ENCODE measurements around the gene LAGE3. TPM values are rescaled to one million over a fixed set of nuclear protein-coding genes. Genes with fewer than 3 reads are reported as not detected.

Gene LAGE3
- total and polyA plus RNA-seq, 2 donors from 2014 or later = 10.0 to 29.0 TPM

DNA sequence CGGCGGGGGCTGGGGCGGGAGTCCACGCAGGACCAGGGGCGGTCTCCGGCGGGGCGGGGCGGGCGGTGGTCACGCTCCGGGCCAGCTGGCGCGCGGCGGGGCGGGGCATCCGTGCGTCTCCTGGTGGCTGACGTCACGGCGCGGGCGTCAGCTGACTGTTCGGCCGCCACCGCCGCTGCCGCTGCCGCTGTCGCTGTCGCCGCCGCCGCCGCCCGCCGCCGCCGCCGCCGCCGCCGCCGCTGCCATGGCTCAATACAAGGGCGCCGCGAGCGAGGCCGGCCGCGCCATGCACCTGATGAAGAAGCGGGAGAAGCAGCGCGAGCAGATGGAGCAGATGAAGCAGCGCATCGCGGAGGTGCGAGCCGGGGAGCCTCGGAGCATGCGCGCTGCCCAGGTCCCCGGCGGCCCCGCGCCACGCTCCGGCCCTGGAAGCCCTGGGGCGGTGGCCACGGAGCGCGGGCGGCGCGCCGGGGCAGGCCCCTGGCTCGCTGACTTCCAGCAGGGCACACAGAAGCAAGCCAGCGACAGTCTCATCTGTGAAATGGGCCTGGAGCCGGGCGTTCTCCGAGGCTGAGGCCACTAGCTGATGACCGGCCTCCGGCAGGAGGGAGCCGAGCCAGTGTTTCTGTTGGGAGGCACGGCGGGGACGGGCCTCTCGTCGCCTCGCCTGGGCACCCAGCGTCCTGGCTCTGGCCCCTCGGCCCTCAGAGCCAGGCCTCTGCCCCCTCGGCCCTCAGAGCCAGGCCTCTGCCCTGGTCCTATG is 34.9 kb downstream of the LAGE3 start, which contains the start of gene FAM50A:
FAM50A (plus strand) TSS at position 150 of the 763 bp plus-strand sequence; CDS start at position 245, 95 bp downstream.
- peak within 1 kb of the TSS; percentile 53 to 86 for H3K27ac ChIP-seq (ENCODE audit: low read depth in 2 of 2, low read length in 2 of 2)
- H3K9me3 ChIP-seq (ENCODE audit: control insufficient read depth in 2 of 3, insufficient read depth in 1 of 3, low read length in 3 of 3) = no peaks in the 10 kb centered on the region
- intact Hi-C loops (cut with DNase I) = no loop called here
- peak within 1 kb of the TSS in 2 of 3 donors; percentile 48 to 55 for H3K4me3 ChIP-seq (ENCODE audit: low read length in 3 of 3)
- no peaks in the 10 kb centered on the region for H3K27me3 ChIP-seq (ENCODE audit: control insufficient read depth, insufficient read depth, low read length)
- H3K36me3 ChIP-seq (ENCODE audit: control insufficient read depth in 2 of 3, insufficient read depth in 3 of 3, low read length in 3 of 3) = peaks cover 0 to 12% (median 7%) of the 10 kb centered on the region in 3 donors
- FAIRE-seq (no peak), DNase-seq (peak; percentile 66 to 92 (median 80))
- peaks cover 0 to 10% (median 0%) of the 10 kb centered on the region in 3 donors for H3K4me1 ChIP-seq (ENCODE audit: control insufficient read depth in 2 of 3, insufficient read depth in 2 of 3, low read depth in 1 of 3, low read length in 3 of 3)
- TF ChIP-seq, protein P1, sequence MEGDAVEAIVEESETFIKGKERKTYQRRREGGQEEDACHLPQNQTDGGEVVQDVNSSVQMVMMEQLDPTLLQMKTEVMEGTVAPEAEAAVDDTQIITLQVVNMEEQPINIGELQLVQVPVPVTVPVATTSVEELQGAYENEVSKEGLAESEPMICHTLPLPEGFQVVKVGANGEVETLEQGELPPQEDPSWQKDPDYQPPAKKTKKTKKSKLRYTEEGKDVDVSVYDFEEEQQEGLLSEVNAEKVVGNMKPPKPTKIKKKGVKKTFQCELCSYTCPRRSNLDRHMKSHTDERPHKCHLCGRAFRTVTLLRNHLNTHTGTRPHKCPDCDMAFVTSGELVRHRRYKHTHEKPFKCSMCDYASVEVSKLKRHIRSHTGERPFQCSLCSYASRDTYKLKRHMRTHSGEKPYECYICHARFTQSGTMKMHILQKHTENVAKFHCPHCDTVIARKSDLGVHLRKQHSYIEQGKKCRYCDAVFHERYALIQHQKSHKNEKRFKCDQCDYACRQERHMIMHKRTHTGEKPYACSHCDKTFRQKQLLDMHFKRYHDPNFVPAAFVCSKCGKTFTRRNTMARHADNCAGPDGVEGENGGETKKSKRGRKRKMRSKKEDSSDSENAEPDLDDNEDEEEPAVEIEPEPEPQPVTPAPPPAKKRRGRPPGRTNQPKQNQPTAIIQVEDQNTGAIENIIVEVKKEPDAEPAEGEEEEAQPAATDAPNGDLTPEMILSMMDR (IDR thresholded peaks at IDR 0.05; ENCODE audit: borderline replicate concordance, extremely low read depth, insufficient read depth) = no peak
- peak within 1 kb of the TSS in 2 of 3 donors; percentile 48 to 55 for H3K9ac ChIP-seq (ENCODE audit: low read length in 3 of 3)

DNA sequence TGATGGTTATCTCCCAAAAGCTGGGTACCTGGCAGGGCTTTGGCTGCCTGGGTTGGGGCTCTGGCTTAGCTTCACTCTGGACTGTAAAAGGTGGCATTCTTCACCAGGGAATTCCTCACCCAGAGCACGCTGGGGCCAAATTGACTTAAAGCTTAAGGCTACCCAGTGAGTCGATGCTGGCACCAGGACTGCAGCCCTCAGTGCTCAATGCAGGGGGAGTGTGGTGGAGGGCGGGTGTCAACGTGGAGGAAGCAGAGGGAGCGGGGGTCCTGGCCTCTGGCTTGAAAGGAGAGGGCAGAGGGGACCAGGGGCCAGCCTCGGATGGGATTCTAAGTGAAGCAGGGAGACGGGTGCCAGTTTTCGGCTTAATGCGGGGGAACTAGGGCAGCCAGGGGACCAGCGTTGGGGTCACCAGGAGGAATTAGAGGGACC is 35.6 kb downstream of the LAGE3 start:
- Histone ChIP-seq H3K27me3 (ENCODE audit: control insufficient read depth, insufficient read depth, low read length) (no peaks in the 10 kb centered on the region), H3K4me3 (ENCODE audit: low read length in 3 of 3) (peak overlapping the region in 1 of 3 donors; percentile 25), H3K27ac (ENCODE audit: low read depth in 2 of 2, low read length in 2 of 2) (peak overlapping the region; percentile 53 to 86), H3K9me3 (ENCODE audit: control insufficient read depth in 2 of 3, insufficient read depth in 1 of 3, low read length in 3 of 3) (no peaks in the 10 kb centered on the region), H3K9ac (ENCODE audit: low read length in 3 of 3) (peak overlapping the region in 2 of 3 donors; percentile 16 to 51), H3K4me1 (ENCODE audit: control insufficient read depth in 2 of 3, insufficient read depth in 2 of 3, low read depth in 1 of 3, low read length in 3 of 3) (peaks cover 0 to 13% (median 0%) of the 10 kb centered on the region in 3 donors), H3K36me3 (ENCODE audit: control insufficient read depth in 2 of 3, insufficient read depth in 3 of 3, low read length in 3 of 3) (peaks cover 0 to 7% (median 4%) of the 10 kb centered on the region in 3 donors)
- FAIRE-seq (no peak), DNase-seq (peak in 3 of 5 donors; percentile 16 to 65 (median 53))
- TF ChIP-seq, protein P1 (IDR thresholded peaks at IDR 0.05; ENCODE audit: borderline replicate concordance, extremely low read depth, insufficient read depth) = no peak
- intact Hi-C loops (cut with DNase I) = no loop called here

DNA sequence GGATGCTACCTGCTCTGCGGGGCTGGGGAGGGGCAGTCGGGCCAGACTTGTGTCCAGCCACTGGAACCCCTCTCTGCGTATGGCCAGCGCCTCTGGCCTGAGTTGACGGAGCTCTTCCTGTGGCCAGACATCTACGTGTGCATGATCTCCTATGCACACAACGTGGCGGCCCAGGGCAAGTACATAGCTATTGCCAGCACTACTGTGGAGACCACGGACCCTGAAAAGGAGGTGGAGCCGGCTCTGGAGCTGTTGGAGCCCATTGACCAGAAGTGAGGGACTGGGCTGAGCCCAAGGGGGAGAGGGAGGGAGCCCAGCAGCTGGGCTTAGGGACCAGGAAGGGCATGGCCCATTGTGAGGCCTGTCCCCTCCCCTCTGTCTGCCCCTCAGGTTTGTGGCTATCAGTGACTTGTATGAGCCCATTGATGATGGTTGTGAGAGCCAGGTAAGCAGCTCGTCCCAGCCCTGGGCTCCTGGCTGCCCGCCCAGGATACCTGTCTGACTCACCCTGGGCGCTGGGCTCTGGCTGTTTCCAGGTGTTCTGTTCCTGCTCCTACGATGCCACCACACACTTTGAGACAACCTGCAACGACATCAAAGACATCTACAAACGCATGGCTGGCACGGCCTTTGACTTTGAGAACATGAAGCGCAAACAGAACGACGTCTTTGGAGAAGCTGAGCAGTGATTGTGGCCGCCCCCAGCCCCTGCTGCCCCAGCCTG is 36.9 kb downstream of the LAGE3 start:
- TF ChIP-seq, protein P1 (IDR thresholded peaks at IDR 0.05; ENCODE audit: borderline replicate concordance, extremely low read depth, insufficient read depth) = no peak
- H3K9ac ChIP-seq (ENCODE audit: low read length in 3 of 3) = no peak overlapping the region
- H3K4me1 ChIP-seq (ENCODE audit: control insufficient read depth in 2 of 3, insufficient read depth in 2 of 3, low read depth in 1 of 3, low read length in 3 of 3) = peaks cover 0 to 20% (median 3%) of the 10 kb centered on the region in 3 donors
- peaks cover 0 to 7% (median 3%) of the 10 kb centered on the region in 3 donors for H3K36me3 ChIP-seq (ENCODE audit: control insufficient read depth in 2 of 3, insufficient read depth in 3 of 3, low read length in 3 of 3)
- H3K27ac ChIP-seq (ENCODE audit: low read depth in 2 of 2, low read length in 2 of 2) = no peak overlapping the region
- FAIRE-seq (no peak), DNase-seq (peak in 1 of 5 donors; percentile 69)
- H3K9me3 ChIP-seq (ENCODE audit: control insufficient read depth in 2 of 3, insufficient read depth in 1 of 3, low read length in 3 of 3) = no peaks in the 10 kb centered on the region
- no peak overlapping the region for H3K4me3 ChIP-seq (ENCODE audit: low read length in 3 of 3)
- no peaks in the 10 kb centered on the region for H3K27me3 ChIP-seq (ENCODE audit: control insufficient read depth, insufficient read depth, low read length)
- intact Hi-C loops (cut with DNase I) = no loop called here

Measured in kidney (tissue), 14 donors.